Measurements from ENCODE around the gene TNFRSF25. TPM values are rescaled to one million over a fixed set of nuclear protein-coding genes. Genes with fewer than 3 reads are reported as not detected.

TNFRSF25 gene
- polyA plus RNA-seq, 1 donor from 2014 or later = 52.2 TPM

- Histone ChIP-seq H4K20me1 (ENCODE audit: insufficient read depth) (no peaks in the 10 kb centered on the region), H3K36me3 (ENCODE audit: insufficient read depth, low read length) (no peaks in the 10 kb centered on the region), H3K9ac (ENCODE audit: low read length) (no peak overlapping the region), H3K9me2 (ENCODE audit: insufficient read depth, low read length) (no peaks in the 10 kb centered on the region), H3K4me2 (ENCODE audit: low read length) (no peak overlapping the region), H3K27ac (ENCODE audit: low read length) (no peak overlapping the region), H3K4me3 (ENCODE audit: low read length) (no peak overlapping the region), H3K27me3 (ENCODE audit: insufficient read depth, low read depth, low read length) (no peaks in the 10 kb centered on the region), H3K79me2 (replicated peaks; ENCODE audit: insufficient read depth, low read length) (no peaks in the 10 kb centered on the region), H3F3A (ENCODE audit: insufficient read depth, low read length, poor library complexity, severe bottlenecking) (no peaks in the 10 kb centered on the region), H3K9me3 (ENCODE audit: low read length) (no peaks in the 10 kb centered on the region), H2AFZ (ENCODE audit: low read depth, low read length) (no peak overlapping the region)
- no peak for TF ChIP-seq RAD21 (conservative IDR thresholded peaks at IDR 0.05)
- TF ChIP-seq SMC3 (conservative IDR thresholded peaks at IDR 0.05; ENCODE audit: poor library complexity) = no peak
- no peak for TF ChIP-seq CTCF (IDR thresholded peaks at IDR 0.05; ENCODE audit: poor library complexity, severe bottlenecking)
- no peak for TF ChIP-seq EP300 (conservative IDR thresholded peaks at IDR 0.05; ENCODE audit: poor library complexity, severe bottlenecking)
- TF ChIP-seq TAF1 (IDR thresholded peaks at IDR 0.05; ENCODE audit: low read depth) = no peak
- TF ChIP-seq POLR2AphosphoS5 (IDR thresholded peaks at IDR 0.05) = no peak
- no peak for TF ChIP-seq MXI1 (conservative IDR thresholded peaks at IDR 0.05; ENCODE audit: poor library complexity, severe bottlenecking)
- no peak for TF ChIP-seq EZH2 (IDR thresholded peaks at IDR 0.05; ENCODE audit: borderline replicate concordance, insufficient read depth, low read length, poor library complexity, severe bottlenecking)
- TF ChIP-seq, protein P1, sequence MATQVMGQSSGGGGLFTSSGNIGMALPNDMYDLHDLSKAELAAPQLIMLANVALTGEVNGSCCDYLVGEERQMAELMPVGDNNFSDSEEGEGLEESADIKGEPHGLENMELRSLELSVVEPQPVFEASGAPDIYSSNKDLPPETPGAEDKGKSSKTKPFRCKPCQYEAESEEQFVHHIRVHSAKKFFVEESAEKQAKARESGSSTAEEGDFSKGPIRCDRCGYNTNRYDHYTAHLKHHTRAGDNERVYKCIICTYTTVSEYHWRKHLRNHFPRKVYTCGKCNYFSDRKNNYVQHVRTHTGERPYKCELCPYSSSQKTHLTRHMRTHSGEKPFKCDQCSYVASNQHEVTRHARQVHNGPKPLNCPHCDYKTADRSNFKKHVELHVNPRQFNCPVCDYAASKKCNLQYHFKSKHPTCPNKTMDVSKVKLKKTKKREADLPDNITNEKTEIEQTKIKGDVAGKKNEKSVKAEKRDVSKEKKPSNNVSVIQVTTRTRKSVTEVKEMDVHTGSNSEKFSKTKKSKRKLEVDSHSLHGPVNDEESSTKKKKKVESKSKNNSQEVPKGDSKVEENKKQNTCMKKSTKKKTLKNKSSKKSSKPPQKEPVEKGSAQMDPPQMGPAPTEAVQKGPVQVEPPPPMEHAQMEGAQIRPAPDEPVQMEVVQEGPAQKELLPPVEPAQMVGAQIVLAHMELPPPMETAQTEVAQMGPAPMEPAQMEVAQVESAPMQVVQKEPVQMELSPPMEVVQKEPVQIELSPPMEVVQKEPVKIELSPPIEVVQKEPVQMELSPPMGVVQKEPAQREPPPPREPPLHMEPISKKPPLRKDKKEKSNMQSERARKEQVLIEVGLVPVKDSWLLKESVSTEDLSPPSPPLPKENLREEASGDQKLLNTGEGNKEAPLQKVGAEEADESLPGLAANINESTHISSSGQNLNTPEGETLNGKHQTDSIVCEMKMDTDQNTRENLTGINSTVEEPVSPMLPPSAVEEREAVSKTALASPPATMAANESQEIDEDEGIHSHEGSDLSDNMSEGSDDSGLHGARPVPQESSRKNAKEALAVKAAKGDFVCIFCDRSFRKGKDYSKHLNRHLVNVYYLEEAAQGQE (IDR thresholded peaks at IDR 0.05; ENCODE audit: borderline replicate concordance) = no peak
These were observed 1.3 kb upstream of the TNFRSF25 start for GRCh38 chr1:6467224-6467623.

- no peaks in the 10 kb centered on the region for H3K79me2 ChIP-seq (replicated peaks; ENCODE audit: insufficient read depth, low read length)
- no peaks in the 10 kb centered on the region for H3K27me3 ChIP-seq (ENCODE audit: insufficient read depth, low read depth, low read length)
- H3K9ac ChIP-seq (ENCODE audit: low read length) = no peak overlapping the region
- TF ChIP-seq TAF1 (IDR thresholded peaks at IDR 0.05; ENCODE audit: low read depth) (no peak), EZH2 (IDR thresholded peaks at IDR 0.05; ENCODE audit: borderline replicate concordance, insufficient read depth, low read length, poor library complexity, severe bottlenecking) (no peak), MXI1 (conservative IDR thresholded peaks at IDR 0.05; ENCODE audit: poor library complexity, severe bottlenecking) (no peak), POLR2AphosphoS5 (IDR thresholded peaks at IDR 0.05) (no peak), CTCF (IDR thresholded peaks at IDR 0.05; ENCODE audit: poor library complexity, severe bottlenecking) (no peak), SMC3 (conservative IDR thresholded peaks at IDR 0.05; ENCODE audit: poor library complexity) (no peak), EP300 (conservative IDR thresholded peaks at IDR 0.05; ENCODE audit: poor library complexity, severe bottlenecking) (no peak), RAD21 (conservative IDR thresholded peaks at IDR 0.05) (no peak)
- TF ChIP-seq, protein P1 (IDR thresholded peaks at IDR 0.05; ENCODE audit: borderline replicate concordance) = no peak
- H3K4me2 ChIP-seq (ENCODE audit: low read length) = no peak overlapping the region
- H3K36me3 ChIP-seq (ENCODE audit: insufficient read depth, low read length) = no peaks in the 10 kb centered on the region
- no peaks in the 10 kb centered on the region for H3K9me3 ChIP-seq (ENCODE audit: low read length)
- H3K9me2 ChIP-seq (ENCODE audit: insufficient read depth, low read length) = no peaks in the 10 kb centered on the region
- H3K4me3 ChIP-seq (ENCODE audit: low read length) = no peak overlapping the region
- H3K27ac ChIP-seq (ENCODE audit: low read length) = no peak overlapping the region
- H3F3A ChIP-seq (ENCODE audit: insufficient read depth, low read length, poor library complexity, severe bottlenecking) = no peaks in the 10 kb centered on the region
- H4K20me1 ChIP-seq (ENCODE audit: insufficient read depth) = no peaks in the 10 kb centered on the region
- H2AFZ ChIP-seq (ENCODE audit: low read depth, low read length) = no peak overlapping the region
These were observed 778 bp upstream of the TNFRSF25 start for GRCh38 chr1:6466751-6467150.
